GM18526 (cell line): ENCODE data around the gene ZNF688.
A peak's percentile ranks its signal among the peaks of the same experiment; 100 is the strongest.

Experiments
- POLR2A ChIP-seq: IDR thresholded peaks from 3 replicates; pipeline ENCODE4 v1.6.1; 2011; ENCODE audit not compliant: insufficient read length; ENCODE audit errors: extremely low read depth

The ZNF688 gene

GRCh38 chr16:30600929-30601328, 29.4 kb upstream of the ZNF688 start:
- TF ChIP-seq POLR2A = no peak

- TF ChIP-seq POLR2A = no peak
Observed at GRCh38 chr16:30600215-30600614, 28.7 kb upstream of the ZNF688 start.

GRCh38 chr16:30592871-30593270, 21.4 kb upstream of the ZNF688 start:
- no peak for TF ChIP-seq POLR2A

GRCh38 chr16:30588651-30589050, 17.1 kb upstream of the ZNF688 start:
- TF ChIP-seq POLR2A = no peak

- TF ChIP-seq POLR2A = peak; percentile 36
Observed at GRCh38 chr16:30585400-30586191, 14.1 kb upstream of the ZNF688 start, which contains the start of gene ZNF785. ZNF785 (minus strand) TSS chr16:30585697; CDS start chr16:30585611, 86 bp downstream.

GRCh38 chr16:30585022-30585399, 13.5 kb upstream of the ZNF688 start:
- peak; percentile 21 for TF ChIP-seq POLR2A

- no peak for TF ChIP-seq POLR2A
Observed at GRCh38 chr16:30582611-30583340, 11.3 kb upstream of the ZNF688 start.

GRCh38 chr16:30581457-30581856, 9.9 kb upstream of the ZNF688 start:
- TF ChIP-seq POLR2A = no peak

- no peak for TF ChIP-seq POLR2A
Observed at GRCh38 chr16:30574678-30575077, 3.2 kb upstream of the ZNF688 start.

- TF ChIP-seq POLR2A = no peak
Observed at GRCh38 chr16:30570636-30571444, 674 bp downstream of the ZNF688 start.

- no peak for TF ChIP-seq POLR2A
Observed at GRCh38 chr16:30569746-30570635, 1.5 kb downstream of the ZNF688 start.

- TF ChIP-seq POLR2A = no peak
Observed at GRCh38 chr16:30569281-30569680, 2.2 kb downstream of the ZNF688 start.

GRCh38 chr16:30567991-30568638, 3.4 kb downstream of the ZNF688 start:
- no peak for TF ChIP-seq POLR2A
